Fibroblast of lung (primary cell): ENCODE data around the gene WASL.

Experiments
- CTCF ChIP-seq, 2 donors: IDR thresholded peaks in 1 of 2; conservative IDR thresholded peaks in 1 of 2; 1 replicate in 1 of 2; 2 replicates in 1 of 2; pipeline ENCODE4 v1.5.1; 2011 to 2012; ENCODE audit warnings: low read length in 2 of 2, control low read depth in 1 of 2, inconsistent platforms in 1 of 2, low read depth in 1 of 2, mild to moderate bottlenecking in 1 of 2
- EZH2 ChIP-seq: IDR thresholded peaks from 2 replicates; pipeline ENCODE4 v1.5.1; 2012; ENCODE audit warnings: low read length, control low read depth, mild to moderate bottlenecking; ENCODE audit errors: missing control alignments

GRCh38 chr7:123656544-123657303 is 92.1 kb downstream of the WASL start:
- TF ChIP-seq CTCF (conservative IDR thresholded peaks at IDR 0.05 in 1 of 2, IDR thresholded peaks at IDR 0.05 in 1 of 2; ENCODE audit: low read depth in 1 of 2, low read length in 2 of 2): no peak
- no peak for TF ChIP-seq EZH2
